Osteoblast (primary cell): ENCODE measurements around the gene COL23A1. TPM values are rescaled to one million over a fixed set of nuclear protein-coding genes. Genes with fewer than 3 reads are reported as not detected.

Experiments
- DNase-seq: peaks from one replicate; pipeline ENCODE4 v3.0.0; 2011; ENCODE audit warnings: low spot score, mixed read lengths; ENCODE audit not compliant: insufficient read length; ENCODE audit errors: missing footprints
- H2AFZ ChIP-seq: 2 replicates; pipeline ENCODE4 v1.6.0; 2011; ENCODE audit warnings: mild to moderate bottlenecking, low read length
- H3K27ac ChIP-seq: 2 replicates; pipeline ENCODE4 v1.5.1; 2011; ENCODE audit warnings: mild to moderate bottlenecking, low read depth, low read length, moderate library complexity
- H3K27me3 ChIP-seq: 2 replicates; pipeline ENCODE4 v1.6.0; 2012; ENCODE audit warnings: mild to moderate bottlenecking, control low read depth, inconsistent platforms, low read length, moderate library complexity; ENCODE audit not compliant: insufficient read depth
- H3K36me3 ChIP-seq: 2 replicates; pipeline ENCODE4 v1.5.1; 2011; ENCODE audit warnings: mild to moderate bottlenecking, low read length, control low read depth, moderate library complexity; ENCODE audit not compliant: insufficient read depth
- H3K4me1 ChIP-seq: 2 replicates; pipeline ENCODE4 v1.5.1; 2011; ENCODE audit warnings: mild to moderate bottlenecking, low read length, control low read depth, moderate library complexity; ENCODE audit not compliant: insufficient read depth
- H3K4me2 ChIP-seq: 2 replicates; pipeline ENCODE4 v1.6.0; 2011; ENCODE audit warnings: mild to moderate bottlenecking, low read length; ENCODE audit not compliant: insufficient read depth
- H3K4me3 ChIP-seq: fragments of 200-600 bp; sonication (generic); 3 replicates; pipeline ENCODE4 v1.5.1; 2012; ENCODE audit warnings: mild to moderate bottlenecking, low read length, inconsistent platforms; ENCODE audit not compliant: insufficient read depth
- H3K79me2 ChIP-seq: 2 replicates; pipeline ENCODE4 v1.6.0; 2012; ENCODE audit warnings: mild to moderate bottlenecking, low read length, control low read depth, inconsistent platforms; ENCODE audit not compliant: insufficient read depth
- H3K9me3 ChIP-seq: 2 replicates; pipeline ENCODE4 v1.5.1; 2011; ENCODE audit warnings: low read depth, low read length, control low read depth
- H4K20me1 ChIP-seq: 2 replicates; pipeline ENCODE4 v1.6.0; 2012; ENCODE audit warnings: mild to moderate bottlenecking, low read length, control low read depth; ENCODE audit not compliant: insufficient read depth
- total RNA-seq: library from RNA; depleted of rRNA; stranded (reverse); fragments of >200 nt; gene quantifications from 2 replicates; pipeline ENCODE4 v1.2.3, GENCODE V29; 2012
- TF ChIP-seq, protein P1 (sequence below): IDR thresholded peaks from 2 replicates; pipeline ENCODE4 v1.5.1; 2011; ENCODE audit warnings: mild to moderate bottlenecking, low read depth, low read length, moderate library complexity; ENCODE audit errors: extremely low read depth

Gene COL23A1
- total RNA-seq, 1 donor = under 0.01 TPM

DNA sequence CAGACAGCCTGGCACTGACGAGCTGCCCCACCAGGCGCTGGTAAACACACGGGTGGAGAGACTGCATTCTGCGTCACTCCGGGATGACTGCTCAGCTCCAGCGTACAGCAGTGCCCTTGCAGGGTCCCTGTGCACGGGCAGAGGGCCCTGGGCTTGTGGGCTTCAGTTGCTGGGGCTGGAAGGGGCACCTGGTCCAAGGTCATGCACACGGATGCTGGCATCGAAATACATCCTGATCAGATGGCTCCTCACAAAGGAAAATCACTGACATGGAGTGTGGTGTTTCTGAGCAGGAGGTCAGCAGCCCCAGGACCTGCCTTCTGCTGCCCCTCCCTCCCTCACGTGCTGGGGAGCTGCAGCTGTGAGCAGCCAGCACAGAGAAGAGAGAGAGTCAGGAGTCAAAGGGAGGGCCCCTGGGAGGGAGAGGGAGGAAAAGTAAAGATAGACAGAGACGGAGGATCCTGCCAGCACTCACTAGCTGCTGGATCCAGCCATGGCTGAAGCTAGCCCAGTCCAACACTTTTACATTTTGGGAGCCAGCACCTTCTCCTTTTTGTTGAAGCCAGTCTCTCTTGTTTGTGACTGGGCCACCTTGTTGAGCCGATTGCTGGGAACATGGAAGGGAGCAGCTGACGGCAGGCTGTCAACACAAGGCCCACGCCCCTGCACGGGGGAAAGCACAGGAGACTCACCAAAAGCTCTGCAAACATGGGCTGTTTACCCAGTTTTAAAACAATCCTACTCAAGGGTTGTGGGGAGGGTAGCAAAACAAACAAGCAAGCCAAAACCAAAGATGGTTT, 191.1 kb downstream of the COL23A1 start:
- peak; percentile 66 for DNase-seq
- Histone ChIP-seq H3K9me3 (no peaks in the 10 kb centered on the region), H3K4me1 (no peaks in the 10 kb centered on the region), H3K36me3 (no peaks in the 10 kb centered on the region), H3K79me2 (no peaks in the 10 kb centered on the region), H3K4me3 (no peak overlapping the region), H3K4me2 (no peak overlapping the region), H3K27me3 (no peaks in the 10 kb centered on the region), H4K20me1 (no peaks in the 10 kb centered on the region), H2AFZ (no peak overlapping the region), H3K27ac (no peak overlapping the region)
- TF ChIP-seq, protein P1, sequence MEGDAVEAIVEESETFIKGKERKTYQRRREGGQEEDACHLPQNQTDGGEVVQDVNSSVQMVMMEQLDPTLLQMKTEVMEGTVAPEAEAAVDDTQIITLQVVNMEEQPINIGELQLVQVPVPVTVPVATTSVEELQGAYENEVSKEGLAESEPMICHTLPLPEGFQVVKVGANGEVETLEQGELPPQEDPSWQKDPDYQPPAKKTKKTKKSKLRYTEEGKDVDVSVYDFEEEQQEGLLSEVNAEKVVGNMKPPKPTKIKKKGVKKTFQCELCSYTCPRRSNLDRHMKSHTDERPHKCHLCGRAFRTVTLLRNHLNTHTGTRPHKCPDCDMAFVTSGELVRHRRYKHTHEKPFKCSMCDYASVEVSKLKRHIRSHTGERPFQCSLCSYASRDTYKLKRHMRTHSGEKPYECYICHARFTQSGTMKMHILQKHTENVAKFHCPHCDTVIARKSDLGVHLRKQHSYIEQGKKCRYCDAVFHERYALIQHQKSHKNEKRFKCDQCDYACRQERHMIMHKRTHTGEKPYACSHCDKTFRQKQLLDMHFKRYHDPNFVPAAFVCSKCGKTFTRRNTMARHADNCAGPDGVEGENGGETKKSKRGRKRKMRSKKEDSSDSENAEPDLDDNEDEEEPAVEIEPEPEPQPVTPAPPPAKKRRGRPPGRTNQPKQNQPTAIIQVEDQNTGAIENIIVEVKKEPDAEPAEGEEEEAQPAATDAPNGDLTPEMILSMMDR = no peak

DNA sequence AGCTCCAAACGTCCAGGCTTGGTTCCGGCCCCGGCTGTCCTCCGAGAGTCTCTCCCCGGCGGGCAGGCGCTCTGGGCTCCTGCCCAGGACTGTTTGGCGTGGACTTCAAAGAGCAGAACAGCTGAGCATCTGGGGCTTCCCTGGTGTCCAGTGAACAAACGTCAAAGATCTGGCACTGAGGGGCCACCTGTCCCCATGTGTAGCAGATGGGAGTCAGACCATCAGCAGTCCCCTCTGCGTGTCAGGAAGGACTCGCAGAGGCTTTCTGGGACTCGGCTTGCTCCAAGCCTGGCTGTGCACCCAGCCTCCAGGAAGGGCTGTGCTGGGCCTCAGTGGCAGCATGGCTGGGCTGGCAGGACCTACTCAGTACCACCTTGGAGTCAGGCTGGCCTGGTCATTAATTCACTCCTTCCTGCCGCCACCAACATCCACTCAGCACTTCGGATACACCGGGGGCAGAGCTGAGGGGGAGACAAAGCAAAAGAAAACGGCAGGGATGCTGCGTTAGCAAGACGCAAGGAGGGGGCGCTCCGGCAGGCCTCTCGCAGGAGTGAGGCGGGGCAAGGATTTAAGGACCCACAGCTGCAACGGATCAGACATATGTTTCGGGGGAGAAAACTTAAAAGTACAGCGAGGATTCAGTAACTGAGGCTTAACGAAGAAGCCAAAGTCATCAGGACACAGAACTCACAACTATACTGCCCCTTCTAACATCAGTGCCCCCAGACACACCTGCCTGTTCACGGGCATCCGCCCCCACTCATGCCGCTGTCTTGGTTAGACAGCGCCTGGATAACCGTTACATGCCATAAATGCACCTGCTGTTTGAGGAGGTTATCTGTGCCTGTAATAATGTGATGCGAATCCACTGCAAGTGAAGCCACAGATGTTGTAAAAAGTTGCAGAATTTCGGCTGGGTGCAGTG, 193.1 kb downstream of the COL23A1 start:
- no peak overlapping the region for H3K4me3 ChIP-seq
- H3K4me2 ChIP-seq = no peak overlapping the region
- peak; percentile 71 for DNase-seq
- H3K9me3 ChIP-seq = no peaks in the 10 kb centered on the region
- H3K79me2 ChIP-seq = no peaks in the 10 kb centered on the region
- H3K4me1 ChIP-seq = no peaks in the 10 kb centered on the region
- H4K20me1 ChIP-seq = no peaks in the 10 kb centered on the region
- no peaks in the 10 kb centered on the region for H3K36me3 ChIP-seq
- TF ChIP-seq, protein P1 = no peak
- H3K27ac ChIP-seq = no peak overlapping the region
- no peaks in the 10 kb centered on the region for H3K27me3 ChIP-seq
- H2AFZ ChIP-seq = no peak overlapping the region

DNA sequence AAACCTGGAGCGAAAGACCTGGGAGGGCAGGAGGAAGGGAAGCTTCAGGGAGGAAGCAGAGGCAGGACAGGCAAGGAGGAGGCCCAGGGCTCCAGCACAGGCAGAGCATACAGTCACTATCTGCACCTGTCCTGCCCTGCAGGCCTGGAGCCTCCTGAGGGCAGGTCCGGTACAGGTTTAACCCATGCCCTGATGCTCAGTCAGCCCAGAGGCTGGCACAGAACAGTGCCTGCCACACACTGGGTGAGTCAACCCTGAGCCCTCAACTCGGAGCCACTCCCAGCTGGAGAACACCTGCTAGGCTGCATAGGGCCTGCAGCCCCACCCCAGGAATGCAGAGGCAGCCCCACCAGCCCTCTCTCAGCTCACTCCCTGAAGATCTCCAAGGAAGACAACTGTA, 196.1 kb downstream of the COL23A1 start:
- Histone ChIP-seq H3K36me3 (no peaks in the 10 kb centered on the region), H2AFZ (no peak overlapping the region), H3K27me3 (no peaks in the 10 kb centered on the region), H4K20me1 (no peaks in the 10 kb centered on the region), H3K27ac (no peak overlapping the region), H3K9me3 (no peaks in the 10 kb centered on the region), H3K79me2 (no peaks in the 10 kb centered on the region), H3K4me2 (no peak overlapping the region), H3K4me1 (no peaks in the 10 kb centered on the region), H3K4me3 (no peak overlapping the region)
- DNase-seq = peak; percentile 13
- TF ChIP-seq, protein P1 = no peak

DNA sequence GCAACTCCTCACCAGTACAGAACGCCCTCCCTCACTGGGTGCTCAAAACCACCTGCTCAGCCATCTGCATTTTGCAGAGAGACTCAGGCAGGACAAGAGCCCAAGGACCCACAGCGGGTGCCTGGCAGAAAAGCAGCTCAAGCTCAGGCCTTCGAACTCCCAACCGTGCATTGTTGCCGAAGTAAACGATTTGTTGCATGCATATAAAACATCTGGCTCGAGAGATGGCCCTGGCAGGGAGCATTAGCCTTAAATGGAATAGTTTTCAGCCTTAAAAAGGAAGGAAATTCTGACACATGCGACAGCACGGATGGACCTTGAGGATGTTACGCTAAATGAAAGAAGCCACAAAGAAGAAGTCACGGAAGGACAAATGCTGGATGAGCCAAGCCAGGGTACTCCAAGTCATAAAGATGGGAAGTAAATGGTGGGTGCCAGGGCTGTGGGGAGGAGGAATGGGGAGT, 197.2 kb downstream of the COL23A1 start:
- no peaks in the 10 kb centered on the region for H4K20me1 ChIP-seq
- H3K36me3 ChIP-seq = no peaks in the 10 kb centered on the region
- H3K4me2 ChIP-seq = no peak overlapping the region
- H3K27ac ChIP-seq = no peak overlapping the region
- no peak overlapping the region for H2AFZ ChIP-seq
- H3K4me3 ChIP-seq = no peak overlapping the region
- H3K4me1 ChIP-seq = no peaks in the 10 kb centered on the region
- TF ChIP-seq, protein P1 = no peak
- no peaks in the 10 kb centered on the region for H3K27me3 ChIP-seq
- no peaks in the 10 kb centered on the region for H3K79me2 ChIP-seq
- DNase-seq = peak; percentile 44
- H3K9me3 ChIP-seq = no peaks in the 10 kb centered on the region
